Fibroblast of skin of left biceps (primary cell): Measurements from ENCODE around the gene CCDC73.
"Not testable (repeated sequence)": the region's sequence is repeated elsewhere in the genome, so short reads cannot be mapped to it uniquely, and the experiment has no call there.

ENCODE experiments used
- DNase-seq, 2 experiments: peaks; one replicate each; pipeline ENCODE4 v3.0.0-alpha.2; 2013; ENCODE audit warnings: low read depth in 2 of 2

Gene CCDC73

GRCh38 chr11:32705309-32706033 is 89.0 kb downstream of the CCDC73 start:
- no peak for DNase-seq

DNA sequence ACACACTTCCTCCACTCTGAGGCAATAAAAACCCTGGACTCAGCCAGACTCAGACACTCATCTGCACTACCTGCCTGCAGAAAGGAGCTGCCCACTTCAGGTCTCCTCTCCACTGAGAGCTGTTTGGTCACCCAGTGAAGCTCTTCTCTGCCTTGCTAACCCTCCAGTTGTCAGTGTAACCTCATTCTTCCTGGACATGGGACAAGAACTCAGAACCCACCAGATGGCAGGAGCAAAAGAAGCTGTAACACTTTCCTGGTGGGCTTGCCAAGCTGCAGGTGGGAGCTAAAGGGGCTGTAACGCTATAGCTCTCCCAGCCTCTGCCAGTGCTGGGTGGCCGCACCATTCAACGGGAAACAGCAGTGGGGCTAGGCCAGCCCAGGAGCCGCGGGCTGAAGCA is 89.7 kb downstream of the CCDC73 start:
- no peak for DNase-seq

DNA sequence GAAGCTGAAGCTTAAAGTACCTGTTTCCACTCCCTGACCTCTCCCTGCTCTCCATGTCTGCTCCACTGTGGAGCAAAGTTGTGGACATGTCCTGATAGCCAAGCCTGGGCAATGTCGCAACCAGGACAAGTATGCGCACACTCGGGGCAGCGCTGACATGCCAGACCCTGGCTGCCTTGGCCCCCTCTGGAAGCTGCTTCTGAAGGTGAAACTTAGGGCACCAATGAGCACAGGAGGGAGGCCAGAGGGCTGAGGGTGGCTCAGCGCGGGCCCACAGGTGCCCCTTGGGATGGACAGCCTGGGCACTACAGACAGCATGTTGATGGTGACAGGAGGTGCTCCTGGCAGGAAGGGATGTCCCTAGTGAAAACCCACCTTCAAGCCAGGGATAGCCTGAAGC is 90.2 kb downstream of the CCDC73 start:
- no peak for DNase-seq

GRCh38 chr11:32701616-32702015 is 92.8 kb downstream of the CCDC73 start:
- no peak for DNase-seq

GRCh38 chr11:32698579-32698978 is 95.9 kb downstream of the CCDC73 start:
- DNase-seq: no peak

GRCh38 chr11:32671051-32671450 is 123.4 kb downstream of the CCDC73 start:
- no peak for DNase-seq

- no peak for DNase-seq
Observed at GRCh38 chr11:32659672-32660071, 134.8 kb downstream of the CCDC73 start.

GRCh38 chr11:32658639-32659406 is 135.6 kb downstream of the CCDC73 start:
- no peak for DNase-seq

- no peak for DNase-seq
Observed at GRCh38 chr11:32643526-32643925, 150.9 kb downstream of the CCDC73 start.

- DNase-seq: no peak
Observed at GRCh38 chr11:32641361-32641760, 153.1 kb downstream of the CCDC73 start.

- no peak for DNase-seq
Observed at GRCh38 chr11:32635819-32636218, 158.6 kb downstream of the CCDC73 start.

DNA sequence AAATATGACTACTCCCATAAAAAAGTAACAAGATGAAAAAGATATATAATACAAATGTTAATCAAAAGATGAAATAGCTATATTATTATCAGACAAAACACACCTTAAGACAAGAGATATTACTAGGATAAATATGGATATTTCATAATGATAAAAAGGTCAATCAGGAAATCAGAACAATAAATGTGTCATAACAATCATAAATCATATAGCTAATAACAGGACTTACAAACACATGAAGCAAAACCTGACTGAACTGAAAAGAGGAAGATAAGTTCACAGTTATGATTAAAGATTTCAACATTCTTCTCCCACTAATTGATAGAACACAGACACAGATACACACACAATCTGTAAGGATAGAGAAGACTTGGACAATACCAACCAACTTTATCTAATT is 163.6 kb downstream of the CCDC73 start:
- DNase-seq: no peak

DNA sequence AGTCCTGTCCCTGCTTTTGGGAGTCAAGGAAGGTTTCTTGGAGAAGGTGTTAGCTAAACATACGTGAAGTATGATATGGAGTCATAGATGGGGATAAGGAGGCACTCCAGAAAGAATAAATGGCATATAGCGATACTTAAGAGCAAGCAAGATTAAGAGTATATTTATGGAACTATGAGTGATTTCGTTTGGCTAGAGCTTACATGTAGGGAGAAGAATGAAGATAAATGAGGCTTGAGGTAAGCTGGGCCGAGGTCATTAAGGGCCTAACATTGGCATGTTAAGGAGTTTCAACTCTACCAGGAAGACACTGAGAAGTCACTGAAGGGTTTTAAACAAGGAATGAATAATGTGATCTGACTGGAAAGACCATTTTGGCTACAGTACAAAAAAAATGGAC is 177.6 kb downstream of the CCDC73 start:
- no peak for DNase-seq

DNA sequence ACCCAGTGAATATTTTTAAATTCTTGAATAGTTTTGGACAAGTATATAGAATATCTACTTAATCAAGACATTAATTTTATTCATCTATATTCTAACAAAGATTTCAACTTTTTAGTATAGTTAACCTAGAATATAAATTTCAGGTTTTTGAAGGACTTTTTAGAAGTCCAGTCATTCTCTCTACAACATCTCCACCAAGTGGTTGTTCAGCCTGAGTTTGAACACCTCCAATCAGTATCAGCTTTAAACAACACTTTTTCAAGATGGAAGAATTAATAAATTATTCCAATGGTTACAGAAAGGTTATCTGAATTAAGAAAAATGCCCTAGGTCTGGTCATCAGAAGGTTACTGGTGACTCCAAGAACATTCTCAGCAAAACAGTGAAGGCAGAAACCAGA is 179.0 kb downstream of the CCDC73 start:
- DNase-seq: no peak

- DNase-seq: no peak
Observed at GRCh38 chr11:32613500-32614151, 180.8 kb downstream of the CCDC73 start.

DNA sequence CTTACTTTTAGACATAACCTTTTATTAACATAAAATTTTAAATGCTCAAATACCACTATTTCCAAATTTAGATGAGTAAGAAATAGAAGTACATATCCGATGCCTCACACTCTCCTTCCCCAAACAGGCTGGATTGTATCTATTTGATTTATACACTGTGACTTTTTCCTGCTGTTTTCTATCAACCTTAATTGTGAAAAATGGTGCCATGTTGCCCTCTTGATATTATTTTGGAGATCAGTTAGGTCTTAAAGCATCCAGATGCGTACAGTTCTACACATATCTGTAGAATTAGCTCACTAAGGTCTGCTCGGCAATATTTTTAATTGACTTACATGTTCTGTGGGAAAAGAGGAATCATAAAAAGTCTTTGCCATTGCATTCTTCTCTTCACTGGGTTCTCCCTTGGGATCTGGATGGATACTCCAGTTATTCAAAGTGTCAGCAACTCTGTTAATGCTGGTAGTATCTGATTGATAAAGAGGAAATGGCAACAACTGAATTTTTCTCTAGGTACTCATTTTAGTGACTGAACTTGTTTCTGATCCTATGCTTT is 183.6 kb downstream of the CCDC73 start:
- peak; percentile 40 to 45 for DNase-seq

- DNase-seq: not testable (repeated sequence)
Observed at GRCh38 chr11:32608826-32609225, 185.6 kb downstream of the CCDC73 start.

DNA sequence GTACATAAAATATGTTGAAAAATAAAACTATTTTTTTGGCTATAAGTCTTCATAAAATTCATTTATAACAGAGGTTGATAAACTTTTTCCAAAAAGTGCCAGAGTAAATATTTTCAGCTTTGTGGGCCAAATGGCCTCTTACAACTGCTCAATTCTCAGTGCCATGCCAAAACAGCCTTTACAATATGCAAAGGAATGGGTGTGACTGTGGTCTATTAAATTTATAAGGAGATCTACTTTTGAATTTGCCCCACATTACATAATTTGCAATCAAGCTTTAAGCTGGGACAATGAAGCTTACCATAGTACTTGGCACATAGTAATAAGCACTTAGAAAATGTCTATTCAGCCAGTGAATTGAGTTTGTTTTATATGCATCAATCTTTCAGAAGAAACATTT is 188.2 kb downstream of the CCDC73 start:
- no peak for DNase-seq

- no peak for DNase-seq
Observed at GRCh38 chr11:32602657-32603415, 191.6 kb downstream of the CCDC73 start.

DNA sequence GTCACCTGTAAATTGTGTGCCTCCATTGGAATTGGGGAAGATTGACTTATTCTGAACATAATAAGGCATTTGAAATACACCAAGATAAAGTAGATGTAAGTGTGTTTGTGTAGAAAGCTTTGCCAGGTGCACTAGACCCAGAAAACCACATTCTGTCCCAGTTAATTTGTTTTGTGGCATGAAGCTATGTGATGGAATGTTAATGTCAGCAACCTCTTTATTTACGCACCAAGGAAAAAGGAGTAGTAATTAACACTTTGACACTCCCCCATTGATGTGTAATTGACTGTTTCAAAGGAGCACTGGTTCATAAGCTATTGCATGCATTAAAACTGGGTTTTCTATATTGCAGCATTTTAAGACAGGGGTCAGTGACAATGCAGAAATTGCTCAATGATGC is 196.5 kb downstream of the CCDC73 start:
- no peak for DNase-seq

- DNase-seq: not testable (repeated sequence)
Observed at GRCh38 chr11:32596114-32596513, 198.3 kb downstream of the CCDC73 start.

DNA sequence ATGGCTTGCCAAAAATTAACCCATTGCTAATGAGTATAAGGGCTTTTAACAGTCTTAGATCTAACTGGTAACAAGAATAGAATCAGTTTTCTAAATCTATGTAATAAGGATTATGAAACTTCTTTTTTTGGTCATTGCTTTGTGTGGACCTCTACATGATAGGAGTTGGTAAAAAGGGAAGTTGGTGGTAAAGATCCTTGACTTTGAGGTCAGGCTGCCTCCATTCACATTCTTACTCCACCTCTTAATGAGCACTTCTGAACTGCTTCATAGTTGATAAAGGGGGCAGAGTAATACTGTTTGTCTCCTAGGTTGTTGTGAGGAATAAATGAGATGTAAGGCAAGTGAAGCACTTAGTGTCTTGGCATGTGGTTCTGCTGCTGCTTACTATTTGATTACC is 200.2 kb downstream of the CCDC73 start:
- no peak for DNase-seq
